Loucy (cell line): ENCODE measurements around the gene KIF26A.

Source experiments
- CTCF ChIP-seq: fragments of 200-600 bp; sonication (generic); conservative IDR thresholded peaks from 2 replicates; pipeline ENCODE4 v1.5.1; 2014; ENCODE audit warnings: mild to moderate bottlenecking, antibody characterized with exemption, low read length
- EZH2phosphoT487 ChIP-seq: fragments of 200-600 bp; IDR thresholded peaks from 2 replicates; pipeline ENCODE4 v1.6.1; 2018; ENCODE audit warnings: antibody characterized with exemption, mild to moderate bottlenecking, moderate library complexity, borderline replicate concordance

DNA sequence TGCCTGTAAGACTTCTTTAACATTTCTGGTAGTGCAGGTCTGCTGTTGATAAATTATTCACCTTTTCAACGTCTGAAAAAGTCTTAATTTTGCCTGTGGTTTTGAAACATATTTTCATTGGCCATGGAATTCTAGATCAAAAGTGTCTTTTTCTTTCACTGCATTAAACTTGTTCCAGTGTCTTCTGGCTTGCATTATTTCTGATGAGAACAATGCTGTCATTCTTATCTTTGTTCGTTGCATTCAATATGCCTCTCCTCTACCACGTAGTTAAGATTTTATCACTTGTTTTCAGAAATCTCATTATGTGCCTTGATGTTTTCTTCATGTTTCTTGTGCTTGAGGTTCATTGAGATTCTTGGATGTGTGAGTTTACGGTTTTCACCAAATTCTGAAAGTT lies 13.4 kb upstream of the KIF26A start:
- TF ChIP-seq CTCF (no peak), EZH2phosphoT487 (no peak)
